H1 (cell line): ENCODE measurements around the gene VPS13D. TPM values are rescaled to one million over a fixed set of nuclear protein-coding genes. Genes with fewer than 3 reads are reported as not detected.

Experiments used
- NANOG ChIP-seq: IDR thresholded peaks from 2 replicates; pipeline ENCODE4 v1.6.1; 2011; ENCODE audit warnings: low read length, low read depth, mild to moderate bottlenecking, inconsistent platforms; ENCODE audit not compliant: insufficient read depth, poor library complexity, severe bottlenecking
- PHF8 ChIP-seq: fragments of 200-600 bp; sonication (generic); conservative IDR thresholded peaks from 2 replicates; pipeline ENCODE4 v1.7.1; 2012; ENCODE audit warnings: low read depth, mild to moderate bottlenecking, inconsistent platforms, low read length, moderate library complexity
- SUZ12 ChIP-seq: fragments of 200-600 bp; sonication (generic); IDR thresholded peaks from 2 replicates; pipeline ENCODE4 v1.6.1; 2012; ENCODE audit warnings: mild to moderate bottlenecking, inconsistent platforms, low read length, moderate library complexity, mixed read lengths
- polyA plus RNA-seq, 7 experiments: library from polyadenylated mRNA; depleted of rRNA in 3 of 7; stranded (reverse) in 5 of 7; unstranded in 2 of 7; fragments of >200 nt in 5 of 7; fragments of 200-250 nt in 2 of 7; gene quantifications; 1 replicate in 5 of 7; 2 replicates in 1 of 7; 4 replicates in 1 of 7; pipeline versions ENCODE4 v1.2.1 to v1.2.3, GENCODE V29; 2011 to 2013; ENCODE audit warnings: missing spikeins in 2 of 7, mixed read lengths in 2 of 7
- total RNA-seq: library from RNA; stranded (reverse); fragmentation: NEBNext Ultra II Directional; extraction: Animal tissue kit (Norgen Biotek cat#: 25700); gene quantifications from 2 replicates; pipeline ENCODE4 v1.2.1, GENCODE V29; 2021
- TF ChIP-seq, protein P1 (sequence below): IDR thresholded peaks from 2 replicates; pipeline ENCODE4 v1.6.1; 2012; ENCODE audit warnings: inconsistent platforms

VPS13D gene
- total and polyA plus RNA-seq, 2 of the 8 experiments (the other 6 are each of a cell fraction or from before 2014, with no cell fraction given) = 10.9 to 31.2 TPM

DNA sequence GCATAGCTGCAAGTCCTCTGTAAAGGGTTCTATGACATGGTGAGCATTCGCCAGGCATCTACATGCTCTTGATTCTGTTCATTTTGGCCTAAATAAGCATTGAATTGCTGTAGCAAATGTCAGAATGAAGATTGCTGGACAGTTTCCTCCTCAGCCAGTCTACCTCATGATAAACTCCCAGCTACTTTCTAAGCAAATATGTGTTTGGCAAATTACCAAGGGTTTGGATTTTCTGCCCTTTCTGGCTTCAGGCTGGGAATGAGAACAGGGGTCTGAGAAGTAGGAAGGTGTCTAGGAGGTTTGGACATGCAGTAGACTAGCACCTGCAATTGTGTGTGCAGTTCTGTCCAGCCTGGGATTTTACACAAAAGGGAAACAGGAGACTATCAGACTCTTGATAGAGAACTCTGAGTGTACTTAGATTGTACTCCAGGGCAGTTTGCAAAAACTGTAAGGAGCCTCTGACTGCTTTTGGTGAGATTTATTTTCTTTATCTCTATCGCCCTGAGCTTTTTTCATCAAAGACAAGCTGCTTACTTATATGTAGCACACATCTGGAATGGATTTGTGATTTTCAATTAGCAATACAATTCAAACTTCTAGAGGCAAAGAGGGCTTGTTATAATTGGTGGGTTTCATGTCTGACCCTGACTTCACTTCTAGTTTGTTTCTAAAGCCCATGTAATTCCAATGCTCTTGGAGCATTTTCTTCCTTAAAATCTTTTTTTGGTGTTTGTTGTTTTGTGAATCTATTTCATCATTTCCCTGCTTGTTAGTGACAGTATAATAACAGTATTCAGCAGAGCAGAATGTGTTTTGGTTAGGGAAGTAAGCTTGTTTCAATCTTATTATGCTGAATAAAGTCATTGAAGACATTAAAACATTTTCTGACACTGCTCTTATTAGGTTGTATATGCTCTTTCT, 150.8 kb downstream of the VPS13D start (continued):
- TF ChIP-seq NANOG (no peak), PHF8 (no peak), SUZ12 (no peak)
- TF ChIP-seq, protein P1, sequence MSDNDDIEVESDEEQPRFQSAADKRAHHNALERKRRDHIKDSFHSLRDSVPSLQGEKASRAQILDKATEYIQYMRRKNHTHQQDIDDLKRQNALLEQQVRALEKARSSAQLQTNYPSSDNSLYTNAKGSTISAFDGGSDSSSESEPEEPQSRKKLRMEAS = no peak
